ENCODE measurements around the gene SCAPER. TPM values are rescaled to one million over a fixed set of nuclear protein-coding genes. Genes with fewer than 3 reads are reported as not detected.

SCAPER gene
- total RNA-seq, 1 experiment from 2014 or later: 10.3 TPM

GRCh38 chr15:76864586-76864985 is 40.6 kb downstream of the SCAPER start (continued):
- TF ChIP-seq ATF1 (CRISPR knock-in tag; IDR thresholded peaks at IDR 0.05): no peak

GRCh38 chr15:76863693-76864092 is 41.4 kb downstream of the SCAPER start:
- ChIA-PET POLR2A (no interaction called here), CTCF (no interaction called here)
- DNase-seq (ENCODE audit: low spot score) (no peak), ATAC-seq (no peak)
- H3K4me3 Mint-ChIP-seq: no peak overlapping the region
- TF ChIP-seq ZNF416 (CRISPR knock-in tag; IDR thresholded peaks at IDR 0.05) (no peak), ZNF281 (CRISPR knock-in tag; IDR thresholded peaks at IDR 0.05) (no peak), TEAD1 (CRISPR knock-in tag; IDR thresholded peaks at IDR 0.05) (no peak), KAT7 (CRISPR knock-in tag; IDR thresholded peaks at IDR 0.05; ENCODE audit: borderline replicate concordance) (no peak), ZNF396 (CRISPR knock-in tag; IDR thresholded peaks at IDR 0.05; ENCODE audit: borderline replicate concordance) (no peak), CDX4 (CRISPR knock-in tag; IDR thresholded peaks at IDR 0.05; ENCODE audit: borderline replicate concordance) (no peak), E2F4 (CRISPR knock-in tag; IDR thresholded peaks at IDR 0.05; ENCODE audit: borderline replicate concordance, low read depth) (no peak), IRF1 (CRISPR knock-in tag; IDR thresholded peaks at IDR 0.05) (no peak), GABPB1 (CRISPR knock-in tag; IDR thresholded peaks at IDR 0.05) (no peak), E2F1 (CRISPR knock-in tag; IDR thresholded peaks at IDR 0.05) (no peak), CREM (CRISPR knock-in tag; IDR thresholded peaks at IDR 0.05) (no peak), ZNF138 (CRISPR knock-in tag; conservative IDR thresholded peaks at IDR 0.05) (no peak), NR2C2 (CRISPR knock-in tag; IDR thresholded peaks at IDR 0.05) (no peak), ZNF532 (CRISPR knock-in tag; IDR thresholded peaks at IDR 0.05; ENCODE audit: borderline replicate concordance) (no peak), ATF3 (CRISPR knock-in tag; conservative IDR thresholded peaks at IDR 0.05) (no peak), ERG (CRISPR knock-in tag; IDR thresholded peaks at IDR 0.05) (no peak), SMAD4 (CRISPR knock-in tag; IDR thresholded peaks at IDR 0.05) (no peak), NR1H2 (CRISPR knock-in tag; IDR thresholded peaks at IDR 0.05) (no peak)
- H3K27me3 Mint-ChIP-seq (ENCODE audit: low read depth): no peaks in the 10 kb centered on the region
- no peaks in the 10 kb centered on the region for H3K9me3 Mint-ChIP-seq
- no peaks in the 10 kb centered on the region for H3K4me1 Mint-ChIP-seq
- no peak overlapping the region for H3K27ac Mint-ChIP-seq
- no peaks in the 10 kb centered on the region for H3K36me3 Mint-ChIP-seq

Measured in WTC11 (cell line).